DND-41 (cell line): ENCODE data around the gene RNU2-63P.

ENCODE experiments used
- ATAC-seq: fragments of 200-7000 bp; cut with Tn5 transposase; 3 replicates; pipeline ENCODE4 v1.9.1; 2021; ENCODE audit warnings: low read depth; ENCODE audit not compliant: insufficient read depth
- DNase-seq: peaks from one replicate; pipeline ENCODE4 v3.0.0-alpha.2; 2020
- H2AFZ ChIP-seq: 2 replicates; pipeline ENCODE4 v1.6.0; 2012; ENCODE audit warnings: low read depth, low read length
- H3K27ac ChIP-seq: 2 replicates; pipeline ENCODE4 v1.5.1; 2012; ENCODE audit warnings: low read length, inconsistent platforms
- H3K27me3 ChIP-seq: fragments of 200-600 bp; sonication (generic); 2 replicates; pipeline ENCODE4 v1.6.0; 2012; ENCODE audit warnings: low read length, mild to moderate bottlenecking, inconsistent platforms; ENCODE audit not compliant: insufficient read depth, poor library complexity
- H3K36me3 ChIP-seq: 2 replicates; pipeline ENCODE4 v1.5.1; 2012; ENCODE audit warnings: low read length, inconsistent platforms; ENCODE audit not compliant: insufficient read depth
- H3K4me1 ChIP-seq: 2 replicates; pipeline ENCODE4 v1.5.1; 2012; ENCODE audit warnings: mild to moderate bottlenecking, low read length; ENCODE audit not compliant: insufficient read depth
- H3K4me2 ChIP-seq: 2 replicates; pipeline ENCODE4 v1.6.0; 2012; ENCODE audit warnings: mild to moderate bottlenecking, moderate library complexity, low read length, inconsistent platforms; ENCODE audit not compliant: insufficient read depth
- H3K4me3 ChIP-seq, 2 experiments: fragments of 200-600 bp in 1 of 2; shearing (Covaris generic) in 1 of 2; 2 replicates each; pipeline ENCODE4 v1.5.1; 2012 to 2016; ENCODE audit warnings: inconsistent platforms in 2 of 2, low read length in 2 of 2, mild to moderate bottlenecking in 2 of 2, low read depth in 1 of 2, moderate library complexity in 1 of 2
- H3K79me2 ChIP-seq: 2 replicates; pipeline ENCODE4 v1.6.0; 2012; ENCODE audit warnings: low read length, inconsistent platforms; ENCODE audit not compliant: insufficient read depth
- H3K9ac ChIP-seq: 2 replicates; pipeline ENCODE4 v1.6.0; 2012; ENCODE audit warnings: low read depth, mild to moderate bottlenecking, inconsistent platforms, low read length, moderate library complexity
- H3K9me3 ChIP-seq: 2 replicates; pipeline ENCODE4 v1.5.1; 2012; ENCODE audit warnings: low read length, moderate library complexity, mild to moderate bottlenecking, inconsistent platforms; ENCODE audit not compliant: insufficient read depth, severe bottlenecking
- H4K20me1 ChIP-seq: 2 replicates; pipeline ENCODE4 v1.6.0; 2012; ENCODE audit warnings: low read length; ENCODE audit not compliant: insufficient read depth
- EZH2 ChIP-seq: IDR thresholded peaks from 3 replicates; pipeline ENCODE4 v1.6.1; 2012; ENCODE audit warnings: borderline replicate concordance, low read depth, mild to moderate bottlenecking, moderate library complexity, low read length, inconsistent platforms; ENCODE audit not compliant: severe bottlenecking
- TF ChIP-seq, protein P1 (sequence below): IDR thresholded peaks from 2 replicates; pipeline ENCODE4 v1.5.1; 2012; ENCODE audit warnings: borderline replicate concordance, low read length, moderate library complexity, mild to moderate bottlenecking; ENCODE audit not compliant: poor library complexity, severe bottlenecking; ENCODE audit errors: extremely low read depth

RNU2-63P gene

GRCh38 chr2:88036182-88036581, 19.8 kb upstream of the RNU2-63P start:
- Histone ChIP-seq H3K4me2 (no peak overlapping the region), H3K9ac (no peak overlapping the region), H3K27me3 (no peaks in the 10 kb centered on the region), H3K79me2 (no peaks in the 10 kb centered on the region), H4K20me1 (no peaks in the 10 kb centered on the region), H2AFZ (no peak overlapping the region), H3K9me3 (no peaks in the 10 kb centered on the region), H3K36me3 (peaks cover 18% of the 10 kb centered on the region), H3K4me3 (no peak overlapping the region), H3K27ac (no peak overlapping the region), H3K4me1 (no peaks in the 10 kb centered on the region)
- DNase-seq, result no peak
- TF ChIP-seq, protein P1, sequence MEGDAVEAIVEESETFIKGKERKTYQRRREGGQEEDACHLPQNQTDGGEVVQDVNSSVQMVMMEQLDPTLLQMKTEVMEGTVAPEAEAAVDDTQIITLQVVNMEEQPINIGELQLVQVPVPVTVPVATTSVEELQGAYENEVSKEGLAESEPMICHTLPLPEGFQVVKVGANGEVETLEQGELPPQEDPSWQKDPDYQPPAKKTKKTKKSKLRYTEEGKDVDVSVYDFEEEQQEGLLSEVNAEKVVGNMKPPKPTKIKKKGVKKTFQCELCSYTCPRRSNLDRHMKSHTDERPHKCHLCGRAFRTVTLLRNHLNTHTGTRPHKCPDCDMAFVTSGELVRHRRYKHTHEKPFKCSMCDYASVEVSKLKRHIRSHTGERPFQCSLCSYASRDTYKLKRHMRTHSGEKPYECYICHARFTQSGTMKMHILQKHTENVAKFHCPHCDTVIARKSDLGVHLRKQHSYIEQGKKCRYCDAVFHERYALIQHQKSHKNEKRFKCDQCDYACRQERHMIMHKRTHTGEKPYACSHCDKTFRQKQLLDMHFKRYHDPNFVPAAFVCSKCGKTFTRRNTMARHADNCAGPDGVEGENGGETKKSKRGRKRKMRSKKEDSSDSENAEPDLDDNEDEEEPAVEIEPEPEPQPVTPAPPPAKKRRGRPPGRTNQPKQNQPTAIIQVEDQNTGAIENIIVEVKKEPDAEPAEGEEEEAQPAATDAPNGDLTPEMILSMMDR, result no peak
- no peak for TF ChIP-seq EZH2
- no peak for ATAC-seq

GRCh38 chr2:88032070-88032702, 15.8 kb upstream of the RNU2-63P start:
- DNase-seq, result no peak
- Histone ChIP-seq H3K4me2 (no peak overlapping the region), H3K36me3 (peaks cover 32% of the 10 kb centered on the region), H3K27ac (no peak overlapping the region), H3K27me3 (no peaks in the 10 kb centered on the region), H2AFZ (no peak overlapping the region), H3K9ac (no peak overlapping the region), H3K9me3 (no peaks in the 10 kb centered on the region), H3K79me2 (no peaks in the 10 kb centered on the region), H3K4me3 (no peak overlapping the region), H3K4me1 (no peaks in the 10 kb centered on the region), H4K20me1 (no peaks in the 10 kb centered on the region)
- ATAC-seq, result no peak
- TF ChIP-seq EZH2, result no peak
- TF ChIP-seq, protein P1, result no peak

- Histone ChIP-seq H3K27ac (no peak overlapping the region), H3K36me3 (peaks cover 28% of the 10 kb centered on the region), H3K9me3 (no peaks in the 10 kb centered on the region), H3K4me2 (no peak overlapping the region), H3K27me3 (no peaks in the 10 kb centered on the region), H3K79me2 (no peaks in the 10 kb centered on the region), H3K4me1 (no peaks in the 10 kb centered on the region), H3K9ac (no peak overlapping the region), H4K20me1 (no peaks in the 10 kb centered on the region), H2AFZ (no peak overlapping the region), H3K4me3 (no peak overlapping the region)
- ATAC-seq (no peak), DNase-seq (no peak)
- TF ChIP-seq, protein P1, result no peak
Measured at GRCh38 chr2:88028931-88029330, 12.6 kb upstream of the RNU2-63P start.
